NCI-H510A treated with DMSO at 0.1 percent for 48 hours (cell line): ENCODE results near the gene RIBC2.
"Not testable (repeated sequence)": the region's sequence is repeated elsewhere in the genome, so short reads cannot be mapped to it uniquely, and the experiment has no call there.

ENCODE experiments used
- DNase-seq: peaks from one replicate; lab custom pipeline; 2025; lab: John Stamatoyannopoulos, UW

Gene RIBC2, protein sequence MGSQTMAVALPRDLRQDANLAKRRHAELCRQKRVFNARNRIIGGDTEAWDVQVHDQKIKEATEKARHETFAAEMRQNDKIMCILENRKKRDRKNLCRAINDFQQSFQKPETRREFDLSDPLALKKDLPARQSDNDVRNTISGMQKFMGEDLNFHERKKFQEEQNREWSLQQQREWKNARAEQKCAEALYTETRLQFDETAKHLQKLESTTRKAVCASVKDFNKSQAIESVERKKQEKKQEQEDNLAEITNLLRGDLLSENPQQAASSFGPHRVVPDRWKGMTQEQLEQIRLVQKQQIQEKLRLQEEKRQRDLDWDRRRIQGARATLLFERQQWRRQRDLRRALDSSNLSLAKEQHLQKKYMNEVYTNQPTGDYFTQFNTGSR

GRCh38 chr22:45413368-45414211, at the start of gene RIBC2, which contains the start of gene SMC1B:
TSS of gene RIBC2 (plus strand) at chr22:45413693. CDS start at chr22:45413887, 194 bp downstream.
TSS of gene SMC1B (minus strand) at chr22:45413599. CDS start at chr22:45413567, 32 bp downstream.
- DNase-seq: peak; percentile 82

- DNase-seq: no peak
These were observed 46.8 kb upstream of the RIBC2 start for GRCh38 chr22:45366713-45367112.

DNA sequence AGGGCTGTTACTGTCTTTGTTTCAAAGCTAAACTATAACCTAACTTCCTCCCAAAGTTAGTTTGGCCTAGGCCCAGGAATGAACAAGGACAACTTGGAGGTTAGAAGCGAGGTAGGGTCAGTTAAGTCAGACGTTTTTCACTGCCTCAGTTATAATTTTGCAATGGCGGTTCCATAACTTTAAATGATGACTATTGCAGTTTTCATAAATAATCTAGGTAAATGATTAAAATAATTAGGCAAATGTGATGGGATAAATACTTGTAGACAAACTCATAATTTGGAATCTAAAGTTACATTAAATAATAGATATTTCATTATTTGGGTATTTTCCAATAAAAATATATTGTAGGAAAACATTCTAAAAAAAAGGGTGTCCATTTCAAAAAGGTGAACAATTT, 39.9 kb upstream of the RIBC2 start:
- DNase-seq: not testable (repeated sequence)

GRCh38 chr22:45376009-45376408, 37.5 kb upstream of the RIBC2 start:
- DNase-seq: no peak

- DNase-seq: no peak
These were observed 36.8 kb upstream of the RIBC2 start for GRCh38 chr22:45376703-45377102.

DNA sequence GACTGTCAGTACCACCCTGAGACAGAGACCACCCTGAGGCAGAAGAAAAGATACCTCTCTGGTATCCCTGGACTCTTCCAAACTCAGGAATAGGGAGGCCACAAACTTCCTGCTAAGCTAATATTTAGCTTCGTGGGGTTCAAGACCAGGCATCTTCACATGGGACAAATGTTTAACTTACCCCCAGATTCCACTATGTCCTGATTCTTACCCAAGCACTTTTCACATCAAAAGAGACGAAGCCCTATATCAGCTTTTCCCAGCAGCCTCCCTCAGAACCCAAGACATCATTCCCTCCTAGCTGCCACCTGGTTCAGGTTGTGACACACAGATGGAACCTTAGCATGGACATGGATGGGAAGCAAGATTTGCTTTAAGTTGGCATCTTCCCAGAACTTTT, 32.1 kb upstream of the RIBC2 start:
- no peak for DNase-seq

- no peak for DNase-seq
These were observed 23.9 kb upstream of the RIBC2 start for GRCh38 chr22:45389546-45389945.

- no peak for DNase-seq
These were observed 15.7 kb upstream of the RIBC2 start for GRCh38 chr22:45397806-45398205.

DNA sequence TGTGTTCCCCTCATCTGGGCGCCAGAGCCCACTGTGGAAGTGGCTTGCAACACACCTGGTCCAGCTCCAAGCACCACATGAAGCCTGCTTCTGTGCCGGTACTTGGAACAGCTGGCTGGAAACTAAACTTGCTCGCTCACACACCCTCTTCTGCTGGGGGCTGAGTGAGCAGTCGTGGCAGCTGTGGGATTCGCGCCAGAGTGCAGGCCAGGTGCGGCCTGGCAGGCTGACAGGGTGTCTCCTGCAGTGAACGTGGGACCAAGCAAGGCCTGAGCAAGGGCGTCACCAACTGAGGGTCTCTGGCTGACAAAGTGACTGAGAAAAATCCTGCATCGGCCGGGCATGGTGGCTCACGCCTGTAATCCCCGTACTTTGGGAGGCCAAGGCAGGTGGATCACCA, 15.3 kb upstream of the RIBC2 start:
- no peak for DNase-seq

DNA sequence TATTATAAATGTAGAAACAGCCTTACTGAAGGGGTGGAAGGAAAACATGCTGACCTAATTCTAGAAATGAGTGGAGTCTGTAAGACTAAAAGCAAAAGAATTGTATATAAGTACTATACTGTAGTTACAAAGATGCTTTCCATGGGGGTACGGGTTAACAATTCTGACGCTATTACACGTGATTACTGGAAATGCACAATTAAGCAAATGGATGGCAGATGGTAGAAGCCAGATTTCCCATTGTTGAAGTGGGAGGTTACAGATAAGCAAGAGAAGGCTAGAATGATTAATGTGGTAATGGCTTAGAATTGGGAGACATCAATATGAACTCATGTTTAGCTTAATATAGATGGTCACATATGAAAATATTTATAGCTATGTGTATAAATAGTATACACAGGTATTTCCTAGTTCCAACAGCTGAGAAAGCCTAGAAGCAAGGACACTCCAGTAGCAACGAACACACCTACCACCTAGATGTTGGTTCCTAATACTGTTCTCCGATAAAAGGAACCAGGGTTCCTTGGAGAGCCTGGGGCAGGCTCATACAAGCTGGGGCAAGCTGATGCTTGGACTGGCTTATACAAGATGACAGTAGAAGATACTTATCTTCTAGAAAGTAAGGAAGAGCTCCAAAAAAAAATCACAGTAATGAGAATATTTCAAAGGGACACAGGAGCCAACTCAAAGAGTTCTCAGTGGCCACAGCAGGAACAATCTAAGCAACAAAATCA, 13.6 kb upstream of the RIBC2 start:
- no peak for DNase-seq

DNA sequence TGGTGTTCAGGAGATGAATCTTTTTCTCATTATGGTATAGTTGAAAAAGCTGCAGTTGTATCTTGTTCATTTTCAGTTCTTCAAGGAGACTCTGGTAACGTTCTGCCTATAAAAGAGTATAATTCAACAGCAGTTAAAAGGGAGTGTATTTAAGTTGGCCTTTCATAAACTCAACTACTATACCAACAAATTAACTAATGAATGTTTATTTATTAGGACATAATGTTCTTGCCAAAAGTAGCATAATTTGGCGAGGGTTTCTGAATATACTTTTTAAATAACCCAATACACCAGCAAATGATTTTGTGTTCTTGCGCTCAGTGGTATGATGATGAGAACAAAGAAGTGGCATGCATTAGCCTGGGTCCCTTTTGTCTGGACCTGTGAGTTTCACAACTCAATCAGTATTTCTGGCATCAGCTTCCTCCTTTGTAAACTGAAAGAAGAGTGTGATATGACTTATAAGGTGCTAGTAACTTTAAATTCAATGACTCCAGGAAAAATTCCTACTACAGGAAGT, 11.0 kb upstream of the RIBC2 start:
- DNase-seq: no peak

DNA sequence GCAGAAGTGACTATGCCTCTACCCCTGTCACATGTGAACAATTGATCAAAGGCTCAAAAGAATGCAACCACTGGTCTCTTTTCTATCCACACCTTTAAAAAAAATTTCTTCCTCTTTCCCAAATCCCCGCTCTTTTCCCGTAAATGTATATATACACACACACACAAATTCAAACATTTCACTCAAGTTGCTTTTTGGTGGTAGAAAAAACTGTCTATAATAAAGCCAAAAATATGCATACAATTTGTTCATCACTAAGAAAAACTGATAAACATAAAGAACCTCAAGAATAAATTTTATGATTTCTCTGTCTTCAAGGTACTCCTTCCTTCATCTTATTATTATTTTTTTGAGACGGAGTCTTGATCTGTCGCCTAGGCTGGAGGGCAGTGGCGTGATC, 5.7 kb upstream of the RIBC2 start:
- no peak for DNase-seq

GRCh38 chr22:45413013-45413367, 503 bp upstream of the RIBC2 start:
- DNase-seq: no peak

- DNase-seq: no peak
These were observed 4.7 kb downstream of the RIBC2 start for GRCh38 chr22:45418056-45418769.

- DNase-seq: no peak
These were observed 5.3 kb downstream of the RIBC2 start for GRCh38 chr22:45418770-45419138.

DNA sequence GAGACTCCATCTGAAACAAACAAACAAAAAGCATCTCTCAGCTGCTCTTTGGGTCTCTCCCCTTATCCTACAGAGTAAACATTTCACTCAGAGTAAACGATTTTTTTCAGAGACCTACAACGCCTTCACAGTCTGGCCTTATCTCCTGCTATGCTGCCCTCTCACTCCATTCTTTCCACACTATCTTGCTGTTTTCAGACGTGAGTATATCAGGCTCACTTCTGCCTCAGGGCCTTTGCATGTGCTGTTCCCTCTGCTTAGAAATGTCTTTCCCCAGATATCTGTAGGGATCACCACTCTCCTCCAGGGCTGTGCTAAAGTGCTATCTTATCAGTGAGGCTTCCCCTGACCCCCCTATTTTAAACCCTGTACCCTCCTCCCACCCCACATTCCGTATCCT, 6.5 kb downstream of the RIBC2 start:
- no peak for DNase-seq

DNA sequence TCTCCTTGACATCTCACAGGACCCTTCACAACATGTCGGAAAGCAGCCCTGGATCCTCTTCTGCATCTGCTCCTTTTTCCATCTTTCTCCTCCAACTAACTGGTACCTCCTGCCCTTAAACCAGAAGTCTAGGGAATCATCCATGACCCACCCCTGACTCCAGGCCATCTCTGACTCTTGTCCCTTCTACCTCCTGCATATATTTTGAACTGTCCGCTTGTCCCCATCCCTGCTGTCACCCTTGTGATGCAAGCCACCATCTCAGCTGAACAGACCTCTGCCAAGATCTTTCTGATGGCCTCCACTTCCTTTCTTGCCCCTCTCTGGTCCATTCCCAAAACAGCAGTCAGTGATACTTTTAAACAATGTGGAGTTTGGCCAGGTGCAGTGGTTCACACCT, 7.0 kb downstream of the RIBC2 start:
- no peak for DNase-seq

DNA sequence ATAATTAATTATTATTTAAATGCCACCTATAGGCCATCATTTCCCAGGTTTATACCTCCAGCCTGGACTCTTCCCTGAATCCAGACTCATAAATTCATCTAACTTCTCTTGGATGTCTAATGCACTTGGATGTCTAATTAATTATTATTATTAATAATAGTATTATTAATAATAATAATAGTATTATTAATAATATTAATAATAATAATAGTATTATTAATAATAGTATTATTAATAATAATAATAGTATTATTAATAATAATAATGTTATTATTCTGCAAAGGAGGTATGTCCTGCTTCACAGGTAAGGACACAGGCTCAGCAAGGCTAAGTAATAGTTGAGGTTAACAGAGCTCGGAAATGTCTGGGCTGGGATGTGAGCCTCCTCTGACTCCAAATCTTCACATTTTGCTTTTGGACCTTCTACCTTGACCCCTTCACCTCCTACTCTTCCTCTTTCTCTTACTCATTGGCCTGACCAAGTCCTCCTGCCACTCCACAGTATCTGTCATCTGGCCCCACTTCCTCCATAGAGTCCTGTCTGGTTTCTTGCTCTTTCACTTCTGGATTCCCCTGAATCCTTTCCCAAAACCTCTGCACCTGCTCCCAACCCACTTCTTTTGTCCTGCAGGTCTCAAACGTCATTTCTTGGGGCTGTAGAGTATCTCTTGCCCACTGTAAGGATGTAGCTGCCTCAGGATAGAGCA, 8.0 kb downstream of the RIBC2 start:
- DNase-seq: no peak

GRCh38 chr22:45422237-45422983, 8.9 kb downstream of the RIBC2 start:
- DNase-seq: no peak

DNA sequence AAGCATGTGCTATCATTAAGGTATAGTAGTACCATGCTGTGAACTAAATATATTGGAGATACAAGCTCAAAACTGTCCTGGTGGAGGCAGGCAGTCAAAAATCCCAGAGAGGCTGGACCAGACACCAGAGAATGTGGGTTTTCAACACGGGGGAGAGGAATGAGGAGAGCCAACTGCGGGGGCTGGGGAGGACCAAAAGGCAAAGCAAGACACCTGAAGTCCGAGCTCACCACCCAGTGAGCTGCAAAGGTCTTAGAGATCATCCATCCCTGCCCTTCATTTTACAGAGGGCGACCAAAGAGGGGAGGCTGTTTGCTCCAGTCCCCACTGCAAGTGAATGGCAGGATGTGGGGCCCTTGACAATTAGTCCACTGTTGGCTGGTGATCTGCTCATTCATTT, 10.0 kb downstream of the RIBC2 start:
- DNase-seq: no peak
